Left cardiac atrium (tissue), 4 donors: ENCODE data around the gene CALML4. TPM values are rescaled to one million over a fixed set of nuclear protein-coding genes. Genes with fewer than 3 reads are reported as not detected.
A peak's percentile ranks its signal among the peaks of the same experiment; 100 is the strongest.

Experiments used
- ATAC-seq, 2 donors: fragments of 200-7000 bp; cut with Tn5 transposase; one replicate each; pipeline ENCODE4 v1.9.1; 2020; ENCODE audit warnings: mild to moderate bottlenecking in 2 of 2, moderate library complexity in 2 of 2
- DNase-seq: peaks from one replicate; pipeline ENCODE4 v3.0.0-alpha.2; 2020
- intact Hi-C, 2 donors: fragments of 100-400 bp; cut with DNase I; formaldehyde crosslinking; loops; one replicate each; pipeline versions ENCODE4 v1.14.1 to v1.15.1; 2022 to 2023
- total RNA-seq, 2 donors: library from RNA; stranded (reverse); fragmentation: NEBNext Ultra II Directional; extraction: Animal tissue kit (Norgen Biotek cat#: 25700); gene quantifications; one replicate each; pipeline ENCODE4 v1.2.1, GENCODE V29; 2021
- donor health status: DM: no; HTN: yes; CAD: no.
- donor health status: DM: no; HTN: yes; CAD: no; lungs with severe emphysema.
- donor health status: DM: yes; HTN: yes; CAD: no.
- donor health status: Dilated cardiomyopathy.

The CALML4 gene
- total RNA-seq, 2 donors from 2014 or later = 3.7 to 4.3 TPM

DNA sequence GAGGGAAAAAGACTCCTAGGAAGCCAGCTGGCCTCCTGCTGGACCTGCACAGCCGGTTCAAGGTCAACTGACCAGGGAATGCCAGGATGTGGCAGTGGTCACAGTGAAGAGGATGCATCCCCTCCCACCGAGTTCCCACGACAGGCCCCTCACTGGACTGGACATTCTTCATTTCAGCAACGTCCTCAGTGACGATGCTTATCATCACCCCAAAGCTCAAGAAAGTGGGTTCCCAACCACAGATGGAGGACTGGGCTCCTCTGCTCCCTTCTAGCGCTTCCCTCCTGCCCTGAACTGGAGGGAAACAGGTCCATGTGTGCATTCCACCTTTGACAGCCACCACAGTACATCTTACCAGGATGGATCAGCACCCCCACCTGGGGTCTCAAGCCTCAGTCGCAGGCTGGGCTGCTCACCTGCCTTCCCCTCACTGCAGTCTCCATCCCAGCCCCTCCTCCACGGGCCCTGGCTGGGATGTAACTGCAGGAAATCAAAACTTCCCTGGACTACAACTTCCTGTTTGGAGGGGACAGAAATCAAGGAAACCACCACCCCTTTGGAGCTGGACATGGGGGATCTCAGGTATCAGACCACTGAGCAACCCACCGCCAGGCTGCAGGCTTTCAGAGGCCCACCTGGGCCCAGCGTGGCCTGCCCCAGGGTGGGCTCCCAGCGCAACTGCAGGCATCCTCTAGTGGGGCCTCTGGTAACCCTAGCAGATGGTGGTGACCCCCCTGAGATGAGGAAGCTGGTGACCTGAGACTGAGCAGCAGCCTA is 7.3 kb downstream of the CALML4 start:
- ATAC-seq (peak in 1 of 2 donors; percentile 25), DNase-seq (no peak)
- intact Hi-C loops = no loop called here

DNA sequence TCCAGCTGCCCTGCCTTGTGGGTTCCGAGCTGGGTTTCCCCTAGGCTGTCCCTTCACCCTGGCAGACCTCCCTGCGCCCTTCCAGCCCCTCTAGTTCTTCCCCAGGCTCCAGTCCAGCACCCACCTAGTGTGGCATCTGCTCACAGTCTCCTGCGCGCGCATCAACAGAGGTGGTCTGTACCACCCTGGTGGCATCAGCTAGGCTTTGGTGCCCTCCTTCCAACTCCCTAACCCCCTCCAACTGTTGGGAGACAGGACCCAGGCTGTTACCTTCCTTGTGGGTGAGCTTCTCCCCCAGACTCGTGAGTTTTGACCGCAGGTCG is 8.0 kb downstream of the CALML4 start:
- no peak for DNase-seq
- ATAC-seq = no peak
- intact Hi-C loops = no loop called here

DNA sequence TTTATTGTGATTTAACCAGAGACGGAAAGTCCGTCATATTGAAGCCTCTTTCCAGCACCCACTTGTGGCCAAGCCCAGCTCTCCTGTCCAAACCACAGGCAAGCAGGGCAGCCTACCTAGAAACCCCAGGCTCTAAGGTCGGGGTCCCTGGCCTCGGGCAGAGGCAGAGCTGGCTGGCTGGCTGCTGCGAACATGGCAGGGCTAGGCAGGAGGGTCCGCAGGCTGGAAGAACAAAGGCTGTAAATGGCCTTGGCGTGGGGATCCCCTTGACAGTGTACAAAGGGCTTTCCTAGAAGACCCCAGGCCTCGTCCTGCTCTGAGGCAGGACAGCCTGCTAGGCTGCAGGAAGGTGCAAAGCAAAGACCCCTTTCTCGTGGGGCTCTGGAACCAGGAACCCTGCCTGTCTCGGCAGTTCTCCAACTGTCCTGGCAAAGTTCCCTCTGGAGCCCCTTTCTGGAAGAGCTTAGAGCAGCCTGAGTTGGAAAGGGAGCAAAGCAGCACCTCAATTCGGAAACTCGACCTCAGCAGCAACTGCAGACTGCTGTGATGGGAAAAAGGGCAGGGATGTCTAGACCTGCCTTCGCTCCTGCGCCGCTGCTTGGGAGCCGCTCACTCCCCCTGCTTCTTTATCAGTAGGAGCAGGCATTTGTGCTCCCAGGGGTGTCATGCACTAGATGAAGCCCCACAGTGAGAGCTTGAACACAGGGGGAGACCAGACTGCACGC is 8.5 kb downstream of the CALML4 start:
- no peak for DNase-seq
- no peak for ATAC-seq
- intact Hi-C loops = no loop called here

DNA sequence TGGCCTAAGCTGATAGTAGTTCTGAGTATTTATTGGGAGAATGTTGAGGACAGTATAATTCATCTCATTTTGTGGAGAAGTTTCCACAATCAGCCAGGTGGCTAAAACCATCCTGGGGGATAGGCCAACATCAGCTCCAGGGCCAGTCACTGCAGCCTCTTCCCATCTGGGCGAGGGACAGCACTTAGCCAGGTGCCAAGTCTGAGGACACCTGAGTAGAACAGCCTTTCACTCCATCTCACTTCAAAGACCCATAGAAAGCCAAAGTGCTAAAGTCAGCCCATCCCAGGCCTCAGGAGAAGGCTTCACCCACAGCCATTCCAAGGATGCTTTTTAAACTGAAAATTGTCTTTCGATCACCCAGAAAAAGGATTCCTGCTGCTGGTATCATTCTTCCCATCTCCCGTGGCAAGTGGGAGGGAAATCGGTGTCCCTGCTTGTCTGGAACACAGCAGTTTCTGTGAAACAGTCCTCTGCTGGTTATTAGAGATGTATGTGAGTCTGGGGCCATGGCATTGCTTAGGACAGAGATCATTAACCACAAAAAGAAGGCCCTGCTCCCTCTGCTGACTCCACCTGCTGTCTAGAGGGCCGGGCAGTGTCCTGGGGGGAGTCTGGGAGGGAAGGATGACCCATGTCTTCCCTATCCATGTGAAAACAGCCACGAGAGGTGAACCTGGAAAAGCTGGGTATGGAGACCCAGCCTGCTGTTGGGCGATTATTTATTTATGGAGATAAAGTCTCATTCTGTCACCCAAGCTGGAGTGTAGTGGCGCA is 9.6 kb downstream of the CALML4 start:
- DNase-seq (no peak), ATAC-seq (no peak)
- intact Hi-C loops = no loop called here

DNA sequence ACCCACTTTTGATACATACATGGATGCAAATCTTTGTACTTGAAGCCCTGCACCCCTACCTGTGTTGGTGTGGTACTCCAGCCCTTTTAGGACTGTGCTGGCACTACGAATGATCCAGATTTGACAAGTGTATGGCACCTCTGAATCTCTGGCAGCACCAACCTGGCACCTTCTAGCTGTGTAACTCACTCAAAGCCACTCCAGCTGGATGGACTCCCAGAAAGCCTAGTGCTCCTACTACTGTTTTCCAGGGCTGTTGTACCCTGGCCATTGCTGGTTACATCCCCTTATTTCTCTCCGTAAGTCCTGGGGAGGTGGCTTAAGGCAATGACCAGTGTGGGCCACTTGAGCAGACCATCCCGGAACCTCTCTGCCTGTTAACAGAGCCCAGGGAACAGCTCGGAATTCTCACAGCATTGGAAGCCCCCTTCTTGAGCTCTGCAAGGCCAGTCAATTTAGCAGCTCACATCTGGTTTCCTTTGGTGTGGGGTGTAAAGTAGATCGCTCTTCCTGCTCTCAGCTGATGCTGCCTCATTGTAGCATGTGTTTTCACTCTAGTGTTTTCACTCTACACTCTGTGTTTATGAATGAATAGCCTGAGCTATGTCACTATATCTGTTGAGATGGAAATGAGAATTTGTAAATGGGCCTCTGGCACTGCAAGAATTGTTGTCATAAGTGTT is 12.2 kb downstream of the CALML4 start:
- ATAC-seq = peak; percentile 67 to 80
- DNase-seq = no peak
- intact Hi-C loops = no loop called here

DNA sequence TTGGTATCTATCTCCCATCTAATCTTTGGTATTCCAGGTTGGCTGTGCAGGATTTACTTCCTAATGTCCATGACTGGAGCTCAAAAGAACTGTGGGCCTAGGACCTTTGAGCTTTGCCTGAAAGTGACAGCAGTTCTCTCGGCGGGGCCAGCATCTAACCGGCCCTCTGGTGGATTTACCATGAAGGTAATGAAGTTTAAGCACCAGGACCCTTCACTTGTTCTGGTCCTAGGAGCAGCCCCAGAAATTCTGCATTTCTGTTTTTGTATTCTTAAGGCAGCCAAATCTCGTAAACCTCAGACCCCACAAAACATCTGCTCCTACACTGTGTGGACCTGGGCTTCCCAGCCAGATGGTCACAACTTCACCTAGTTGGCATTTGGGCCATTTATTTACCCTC is 13.0 kb downstream of the CALML4 start:
- ATAC-seq (no peak), DNase-seq (no peak)
- intact Hi-C loops = no loop called here

DNA sequence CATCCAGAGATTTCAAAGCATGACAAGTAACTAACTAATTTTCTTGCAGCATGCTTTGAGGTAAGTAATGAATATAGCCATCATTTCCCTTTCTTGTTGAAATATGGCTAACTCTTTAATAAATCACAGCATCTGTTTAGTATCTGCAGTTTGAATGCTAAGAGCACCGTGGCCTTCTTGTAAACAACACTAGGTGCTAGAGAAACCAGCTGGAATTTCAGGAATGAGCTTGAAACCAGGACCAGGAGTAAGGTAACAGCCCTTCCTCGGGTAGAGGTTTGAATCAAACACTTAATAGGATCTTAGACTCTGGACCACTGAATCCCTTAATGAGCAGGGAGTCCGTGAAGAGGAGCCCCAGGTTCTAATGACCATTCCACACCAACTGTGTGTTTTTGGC is 13.6 kb downstream of the CALML4 start:
- intact Hi-C loops = no loop called here
- no peak for DNase-seq
- ATAC-seq = no peak

DNA sequence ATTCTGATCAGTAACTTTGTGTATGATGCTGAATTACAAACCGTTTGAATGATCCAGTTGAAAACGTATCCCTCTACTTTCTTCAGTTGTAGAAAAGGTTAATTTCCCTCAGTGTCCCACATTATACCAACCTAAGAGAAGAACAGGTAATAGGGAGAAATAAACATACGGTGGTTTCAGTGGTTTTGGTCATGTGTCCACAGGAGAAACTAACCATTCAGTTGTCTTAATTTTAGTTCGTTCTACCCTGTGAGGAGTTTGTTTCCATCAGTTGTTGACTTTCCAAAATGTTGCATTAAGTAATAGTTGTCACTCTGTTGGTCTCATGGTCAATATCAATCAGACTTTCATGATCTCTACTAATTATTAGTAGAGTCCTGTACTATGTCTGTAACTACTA is 15.1 kb downstream of the CALML4 start:
- ATAC-seq (no peak), DNase-seq (no peak)
- intact Hi-C loops = no loop called here

DNA sequence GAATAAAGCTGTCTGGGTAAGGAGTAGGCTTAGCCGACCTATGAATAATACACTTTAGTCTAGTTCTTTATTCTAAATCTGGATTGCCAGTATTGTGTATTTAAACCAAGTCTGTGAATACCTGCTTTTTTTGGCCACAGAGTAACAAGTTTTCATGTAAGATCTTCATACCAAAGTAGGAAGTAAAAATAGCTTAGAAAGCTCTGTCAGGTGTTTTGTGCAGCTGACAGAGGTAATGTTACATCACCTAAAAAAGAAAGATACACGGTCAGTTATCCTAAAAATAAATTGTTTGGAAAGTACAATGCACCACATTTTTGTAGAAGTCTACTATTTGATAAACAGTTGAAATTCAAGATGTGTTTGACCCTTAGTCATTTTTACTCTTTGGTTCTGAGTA is 16.5 kb downstream of the CALML4 start:
- no peak for ATAC-seq
- intact Hi-C loops = no loop called here

DNA sequence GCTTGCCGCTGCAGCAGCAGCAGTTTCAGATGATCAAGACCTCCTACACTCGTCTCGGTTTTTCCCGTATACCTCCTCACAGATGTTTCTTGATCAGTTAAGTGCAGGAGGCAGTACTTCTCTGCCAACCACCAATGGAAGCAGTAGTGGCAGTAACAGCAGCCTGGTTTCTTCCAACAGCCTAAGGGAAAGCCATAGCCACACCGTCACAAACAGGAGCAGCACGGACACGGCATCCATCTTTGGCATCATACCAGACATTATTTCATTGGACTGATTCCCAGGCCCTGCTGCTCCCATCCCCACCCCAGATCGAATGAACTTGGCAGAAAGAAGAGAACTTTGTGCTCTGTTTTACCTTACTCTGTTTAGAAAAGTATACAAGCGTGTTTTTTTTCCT is 17.6 kb downstream of the CALML4 start:
- DNase-seq (no peak), ATAC-seq (peak; percentile 91 to 92)
- intact Hi-C loops = no loop called here

More for the DNA sequence above, 16.5 kb downstream of the CALML4 start:
- no peak for DNase-seq

DNA sequence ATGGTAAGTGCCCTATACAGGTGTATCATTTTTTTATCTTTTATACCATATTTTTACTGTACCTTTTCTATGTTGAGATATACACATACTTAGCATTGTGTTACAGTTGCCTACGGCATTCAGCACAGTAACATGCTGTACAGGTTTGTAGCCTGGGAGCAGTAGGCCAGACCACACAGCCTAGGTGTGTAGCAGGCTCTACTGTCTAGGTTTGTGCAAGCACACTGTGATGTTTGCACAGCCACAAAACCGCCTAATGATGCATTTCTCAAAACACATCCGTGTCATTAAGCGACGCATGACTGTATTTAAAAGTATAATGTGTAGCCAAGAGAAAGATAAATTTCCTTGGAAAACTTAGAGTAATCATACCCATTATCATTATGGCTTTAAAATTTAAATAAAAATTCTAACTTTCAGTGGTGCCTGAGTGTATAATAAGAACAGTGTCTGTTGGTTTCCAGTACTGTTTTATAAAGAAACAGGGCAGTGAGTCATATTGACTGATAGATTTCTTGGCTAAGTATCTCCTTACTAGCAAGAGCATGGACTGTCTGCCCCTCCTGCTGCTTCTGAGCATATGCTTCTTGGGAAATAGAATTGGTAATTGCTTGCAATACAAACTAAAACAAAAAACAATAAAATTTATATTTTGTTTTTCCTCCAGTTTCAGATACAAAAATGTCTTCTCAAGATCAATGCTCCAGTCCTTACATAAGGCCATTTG is 18.3 kb downstream of the CALML4 start:
- ATAC-seq (peak; percentile 54 to 92), DNase-seq (no peak)
- intact Hi-C loops = no loop called here

DNA sequence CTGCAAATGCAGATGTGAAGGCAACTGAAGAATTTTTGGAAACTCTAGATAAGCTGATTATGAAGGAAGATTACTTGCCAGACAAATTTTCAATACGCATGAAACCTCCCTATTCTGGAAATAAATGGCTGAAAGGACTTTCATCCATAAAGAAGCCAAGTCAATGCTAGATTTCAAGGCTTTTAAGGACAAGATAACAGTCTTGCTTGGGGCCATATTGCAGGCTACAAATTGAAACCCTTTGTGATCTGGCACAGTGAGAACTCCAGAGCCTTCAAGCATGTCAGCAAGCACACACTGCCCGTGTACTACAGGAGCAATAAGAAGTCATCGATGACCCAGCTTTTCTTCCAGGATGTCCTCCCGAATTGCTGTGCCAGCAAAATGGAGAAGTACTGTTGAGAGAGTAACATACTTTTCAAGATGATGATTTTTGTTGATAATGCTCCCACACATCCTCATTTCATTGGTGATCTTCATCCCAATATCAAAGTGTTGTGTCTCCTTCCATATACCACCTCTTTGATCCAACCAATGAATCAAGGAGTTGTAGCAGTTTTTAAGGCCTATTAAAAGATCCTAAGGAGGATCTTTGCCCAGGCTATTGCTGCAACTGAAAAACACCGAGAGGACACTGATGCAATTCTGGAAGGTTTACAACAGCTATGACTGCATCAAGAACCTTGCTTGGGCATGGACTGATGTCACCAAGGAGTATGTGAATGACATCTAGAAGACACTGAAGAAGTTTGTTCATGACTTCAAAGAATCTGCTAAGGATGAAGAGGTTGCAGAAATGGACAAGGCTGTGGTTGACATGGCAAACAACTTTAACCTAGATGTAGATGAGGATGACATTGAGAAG is 20.3 kb downstream of the CALML4 start:
- no peak for ATAC-seq
- intact Hi-C loops = no loop called here

DNA sequence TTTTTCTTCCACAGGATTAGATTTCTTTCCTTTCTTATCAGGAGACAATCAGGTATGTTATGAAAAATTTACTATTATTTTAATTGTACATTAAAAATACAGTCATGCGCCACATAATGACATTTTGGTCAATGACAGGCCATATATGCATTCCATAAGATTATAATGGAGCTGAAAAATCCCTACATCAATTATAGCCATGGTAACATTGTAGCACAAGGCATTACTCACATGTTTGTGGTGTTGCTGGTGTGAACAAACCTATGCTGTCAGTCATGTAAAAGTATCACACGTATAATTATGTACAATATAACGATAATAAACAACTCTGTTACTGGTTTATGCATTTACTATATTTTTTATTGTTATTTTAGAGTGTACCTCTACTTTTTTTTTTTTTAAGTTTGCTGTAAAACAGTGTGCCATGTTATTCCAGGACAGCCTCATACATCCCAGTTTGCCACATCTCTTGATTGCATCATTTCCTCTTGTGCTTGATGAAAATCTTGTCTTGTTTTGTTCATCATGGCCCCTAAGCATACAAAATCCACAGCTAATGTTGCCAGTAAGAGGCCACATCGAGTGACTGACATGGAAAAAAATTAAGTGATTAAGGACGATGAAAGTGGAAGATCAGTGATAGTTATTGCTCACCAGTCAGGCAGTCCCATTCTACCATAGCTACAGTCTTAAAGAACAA is 21.4 kb downstream of the CALML4 start:
- ATAC-seq = no peak
- DNase-seq = no peak
- intact Hi-C loops = no loop called here

More for the DNA sequence above, 20.3 kb downstream of the CALML4 start:
- no peak for DNase-seq

DNA sequence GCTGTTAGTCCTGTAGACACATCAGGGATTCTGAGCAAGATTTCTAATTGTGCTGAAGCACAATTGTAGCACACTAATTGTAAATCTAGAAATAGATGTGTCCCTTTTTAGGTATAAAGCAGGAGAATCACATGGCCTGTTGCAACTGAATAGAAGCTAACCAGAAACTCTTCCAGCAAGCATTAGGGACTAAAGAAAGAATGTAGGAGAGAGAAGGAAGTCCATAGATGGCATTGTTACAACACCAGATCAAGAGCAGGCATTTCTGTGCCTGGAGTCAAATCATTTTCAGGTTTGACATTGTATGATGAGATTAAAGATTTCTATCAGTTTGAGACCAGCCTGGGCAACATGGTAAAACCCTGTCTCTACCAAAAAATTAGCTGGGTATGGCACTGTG is 27.4 kb downstream of the CALML4 start:
- intact Hi-C loops = no loop called here
- ATAC-seq = no peak
- no peak for DNase-seq

DNA sequence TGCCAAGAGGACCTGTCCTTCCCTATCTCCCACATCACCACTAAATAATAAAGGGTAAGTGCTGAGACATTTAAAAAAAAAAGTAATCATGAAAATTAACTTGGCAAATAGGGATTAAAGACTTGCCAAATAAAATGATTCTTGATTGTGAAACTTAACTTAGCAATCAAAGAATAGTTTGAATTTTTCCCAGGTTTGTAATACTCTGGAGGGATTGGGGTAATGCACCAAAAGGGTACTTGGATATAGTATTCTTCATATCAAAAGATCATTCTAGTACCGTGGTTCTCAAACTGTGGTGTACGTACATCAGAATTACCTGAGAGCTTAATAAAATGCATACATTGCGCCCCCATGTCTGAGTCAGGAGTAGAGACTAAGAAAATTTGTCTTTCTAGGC is 28.5 kb downstream of the CALML4 start:
- intact Hi-C loops = no loop called here
- ATAC-seq (peak in 1 of 2 donors; percentile 48), DNase-seq (no peak)

DNA sequence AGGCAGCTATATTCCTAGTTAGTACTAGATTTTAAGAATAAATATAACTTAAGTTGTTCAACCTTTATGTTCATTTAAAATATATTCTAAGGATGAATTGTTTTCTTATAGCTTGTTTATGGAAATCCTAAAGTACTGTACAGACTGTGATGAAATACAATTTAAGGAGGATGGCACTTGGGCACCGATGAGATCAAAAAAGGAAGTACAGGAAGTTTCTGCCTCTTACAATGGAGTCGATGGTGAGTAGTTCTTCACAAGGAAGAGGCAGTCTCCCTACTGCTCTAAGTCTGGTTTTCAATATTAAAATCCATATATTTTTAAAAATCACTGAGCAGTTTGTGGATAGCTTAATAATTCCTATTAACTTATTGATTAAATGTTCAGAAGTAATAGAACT is 29.6 kb downstream of the CALML4 start:
- intact Hi-C loops = no loop called here
- ATAC-seq = no peak
- no peak for DNase-seq

DNA sequence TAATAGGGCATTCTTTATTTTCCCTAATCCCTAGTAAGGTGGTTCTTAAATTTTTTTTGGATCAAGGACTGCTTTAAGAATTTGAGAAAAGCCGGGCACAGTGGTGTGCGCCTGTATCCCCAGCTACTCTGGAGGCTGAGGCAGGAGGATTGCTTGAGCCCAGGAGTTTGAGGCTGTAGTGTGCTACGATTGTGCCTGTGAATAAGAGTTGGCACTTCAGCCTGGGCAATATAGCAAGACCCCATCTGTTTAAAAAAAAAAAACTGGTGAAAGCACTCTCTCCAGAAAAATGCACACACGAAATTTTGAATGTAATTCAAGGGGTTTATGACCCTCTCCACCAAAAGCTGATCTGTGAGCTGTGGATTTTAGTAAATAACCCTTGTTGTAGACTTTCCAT is 32.0 kb downstream of the CALML4 start:
- ATAC-seq = no peak
- intact Hi-C loops = no loop called here

More for the DNA sequence above, 32.0 kb downstream of the CALML4 start:
- DNase-seq = no peak
